BJ (cell line): Measurements from ENCODE around the gene TWNK. TPM values are rescaled to one million over a fixed set of nuclear protein-coding genes. Genes with fewer than 3 reads are reported as not detected.

Source experiments
- polyA plus RNA-seq: library from polyadenylated mRNA; depleted of rRNA; stranded (reverse); fragments of >200 nt; gene quantifications from 2 replicates; pipeline ENCODE4 v1.2.3, GENCODE V29; 2011; rRNA removed
- small RNA-seq: library from RNA; depleted of rRNA; stranded (forward); fragments of <200 nt; gene quantifications from one replicate; pipeline ENCODE3, GENCODE V24; 2012; ENCODE audit warnings: low replicate concordance, low read depth; ENCODE audit not compliant: insufficient read length

Gene TWNK
- polyA plus RNA-seq, 1 experiment: 5.5 TPM

Small RNA genes within 50 kb of the gene (small RNA-seq; reads per million reads assigned to genes)
- gene MIR608: not detected

Other genes with a start within 250 kb of the TWNK start
- not detected in 2 replicates for gene PAX2, start 242.0 kb upstream of the TWNK start, polyA plus RNA-seq
- gene SLF2, start 74.6 kb upstream of the TWNK start, polyA plus RNA-seq: 6.8 and 10.1 TPM in 2 replicates
- gene SEMA4G, start 18.0 kb upstream of the TWNK start, polyA plus RNA-seq: 4.2 and 4.3 TPM in 2 replicates
- 77.3 and 123 TPM in 2 replicates for gene MRPL43, start within 50 bp of the TWNK start, polyA plus RNA-seq
- gene LZTS2, start 12.3 kb downstream of the TWNK start, polyA plus RNA-seq: 47.5 and 81.5 TPM in 2 replicates
- gene PDZD7, start 43.6 kb downstream of the TWNK start, polyA plus RNA-seq: 0.53 and 0.86 TPM in 2 replicates
- 100 and 125 TPM in 2 replicates for gene SFXN3, start 43.7 kb downstream of the TWNK start, polyA plus RNA-seq
- gene KAZALD1, start 74.4 kb downstream of the TWNK start, polyA plus RNA-seq: 21.4 and 32.4 TPM in 2 replicates
- gene TLX1, start 143.8 kb downstream of the TWNK start, polyA plus RNA-seq: not detected in 2 replicates
- not detected in 2 replicates for gene LBX1, start 241.9 kb downstream of the TWNK start, polyA plus RNA-seq